Measurements from ENCODE around the gene UFL1.
"Not testable (repeated sequence)": the region's sequence is repeated elsewhere in the genome, so short reads cannot be mapped to it uniquely, and the experiment has no call there.

DNA sequence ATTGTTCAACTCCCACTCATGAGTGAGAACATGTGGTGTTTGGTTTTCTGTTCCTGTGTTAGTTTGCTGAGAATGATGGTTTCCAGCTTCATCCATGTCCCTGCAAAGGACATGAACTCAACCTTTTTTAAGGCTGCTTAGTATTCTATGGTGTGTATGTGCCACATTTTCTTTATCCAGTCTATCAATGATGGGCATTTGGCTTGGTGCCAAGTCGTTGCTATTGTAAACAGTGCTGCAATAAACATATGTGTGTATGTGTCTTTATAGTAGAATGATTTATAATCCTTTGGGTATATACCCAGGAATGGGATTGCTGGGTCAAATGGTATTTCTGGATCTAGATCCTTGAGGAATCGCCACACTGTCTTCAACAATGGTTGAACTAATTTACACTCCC, 49.3 kb upstream of the UFL1 start:
- TF ChIP-seq EZH2 (optimal IDR thresholded peaks at IDR 0.05; ENCODE audit: low read depth, low read length), result not testable (repeated sequence)
- TF ChIP-seq, protein P1, sequence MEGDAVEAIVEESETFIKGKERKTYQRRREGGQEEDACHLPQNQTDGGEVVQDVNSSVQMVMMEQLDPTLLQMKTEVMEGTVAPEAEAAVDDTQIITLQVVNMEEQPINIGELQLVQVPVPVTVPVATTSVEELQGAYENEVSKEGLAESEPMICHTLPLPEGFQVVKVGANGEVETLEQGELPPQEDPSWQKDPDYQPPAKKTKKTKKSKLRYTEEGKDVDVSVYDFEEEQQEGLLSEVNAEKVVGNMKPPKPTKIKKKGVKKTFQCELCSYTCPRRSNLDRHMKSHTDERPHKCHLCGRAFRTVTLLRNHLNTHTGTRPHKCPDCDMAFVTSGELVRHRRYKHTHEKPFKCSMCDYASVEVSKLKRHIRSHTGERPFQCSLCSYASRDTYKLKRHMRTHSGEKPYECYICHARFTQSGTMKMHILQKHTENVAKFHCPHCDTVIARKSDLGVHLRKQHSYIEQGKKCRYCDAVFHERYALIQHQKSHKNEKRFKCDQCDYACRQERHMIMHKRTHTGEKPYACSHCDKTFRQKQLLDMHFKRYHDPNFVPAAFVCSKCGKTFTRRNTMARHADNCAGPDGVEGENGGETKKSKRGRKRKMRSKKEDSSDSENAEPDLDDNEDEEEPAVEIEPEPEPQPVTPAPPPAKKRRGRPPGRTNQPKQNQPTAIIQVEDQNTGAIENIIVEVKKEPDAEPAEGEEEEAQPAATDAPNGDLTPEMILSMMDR (IDR thresholded peaks at IDR 0.05; ENCODE audit: low read length), result not testable (repeated sequence)
